GM12891 (cell line): Measurements from ENCODE around the gene ADGRG2.

Source experiments
- PAX5 ChIP-seq: IDR thresholded peaks from 2 replicates; pipeline ENCODE4 v1.6.1; 2011; ENCODE audit warnings: low read length, moderate library complexity, mild to moderate bottlenecking; ENCODE audit not compliant: insufficient read depth, severe bottlenecking
- POLR2A ChIP-seq: IDR thresholded peaks from 2 replicates; pipeline ENCODE4 v1.6.1; 2011; ENCODE audit warnings: low read depth, low read length, control low read depth
- POLR2AphosphoS5 ChIP-seq: IDR thresholded peaks from 2 replicates; pipeline ENCODE4 v1.6.1; 2011; ENCODE audit warnings: low read depth, low read length, control low read depth
- POU2F2 ChIP-seq: IDR thresholded peaks from 2 replicates; pipeline ENCODE4 v1.6.1; 2011; ENCODE audit warnings: low read depth, mild to moderate bottlenecking, control low read depth, low read length, moderate library complexity
- SPI1 ChIP-seq: IDR thresholded peaks from 2 replicates; pipeline ENCODE4 v1.6.1; 2011; ENCODE audit warnings: low read depth, low read length, control low read depth
- TAF1 ChIP-seq: IDR thresholded peaks from 2 replicates; pipeline ENCODE4 v1.6.1; 2011; ENCODE audit warnings: low read depth, low read length, control low read depth

- no peak for TF ChIP-seq POLR2AphosphoS5
- TF ChIP-seq TAF1 = no peak
- no peak for TF ChIP-seq POLR2A
- TF ChIP-seq SPI1 = no peak
- no peak for TF ChIP-seq POU2F2
- no peak for TF ChIP-seq PAX5
These were observed 127.6 kb downstream of the ADGRG2 start for GRCh38 chrX:18994713-18995112.
